Left lung (tissue), 10 donors: ENCODE data around the gene TMF1. TPM values are rescaled to one million over a fixed set of nuclear protein-coding genes. Genes with fewer than 3 reads are reported as not detected.

Experiments used
- ATAC-seq: fragments of 200-7000 bp; cut with Tn5 transposase; one replicate; pipeline ENCODE4 v1.9.1; 2020; ENCODE audit warnings: moderate library complexity
- DNase-seq, 4 donors: peaks; one replicate each; pipeline ENCODE4 v3.0.0-alpha.2; 2013 to 2020
- H3K27ac ChIP-seq, 2 donors: fragments of 200-600 bp; sonication (generic) in 1 of 2; one replicate each; pipeline versions ENCODE4 v1.5.0 to v1.8.0; 2020 to 2021
- H3K27me3 ChIP-seq, 2 donors: fragments of 200-600 bp; sonication (generic) in 1 of 2; one replicate each; pipeline versions ENCODE4 v1.5.0 to v1.8.0; 2020 to 2021
- H3K36me3 ChIP-seq, 2 donors: fragments of 200-600 bp; sonication (generic) in 1 of 2; one replicate each; pipeline versions ENCODE4 v1.5.0 to v1.8.0; 2020 to 2021
- H3K4me1 ChIP-seq, 2 donors: fragments of 200-600 bp; one replicate each; pipeline ENCODE4 v1.8.0; 2021
- H3K4me3 ChIP-seq, 2 donors: fragments of 200-600 bp; sonication (generic) in 1 of 2; one replicate each; pipeline versions ENCODE4 v1.5.0 to v1.8.0; 2020 to 2021; ENCODE audit warnings: mild to moderate bottlenecking in 1 of 2
- H3K9me3 ChIP-seq, 2 donors: fragments of 200-600 bp; sonication (generic) in 1 of 2; one replicate each; pipeline versions ENCODE4 v1.5.0 to v1.8.0; 2020 to 2021
- CTCF ChIP-seq, 2 donors: fragments of 200-600 bp; sonication (generic) in 1 of 2; IDR thresholded peaks; one replicate each; pipeline versions ENCODE4 v1.5.0 to v1.8.0; 2021; ENCODE audit warnings: antibody characterized with exemption in 2 of 2
- intact Hi-C, 2 donors: fragments of 100-400 bp; cut with DNase I; formaldehyde crosslinking; loops; one replicate each; pipeline versions ENCODE4 v1.11.2 to v1.14.2; 2022
- polyA plus RNA-seq, 6 donors: library from polyadenylated mRNA; unstranded; fragments of 120-200 nt; gene quantifications; one replicate each; pipeline ENCODE4 v1.2.1, GENCODE V29; 2013; ENCODE audit not compliant: insufficient read length in 6 of 6
- total RNA-seq, 2 donors: library from RNA; stranded (reverse); fragmentation: NEBNext Ultra II Directional; extraction: Animal tissue kit (Norgen Biotek cat#: 25700); gene quantifications; one replicate each; pipeline ENCODE4 v1.2.1, GENCODE V29; 2021
- donor health status: DM: no; HTN: yes; CAD: no.
- donor health status: DM: no; HTN: no; CAD: no.

Gene TMF1
- total and polyA plus RNA-seq, 8 donors: 38.4 to 61.1 (median 50.2) TPM

- no peak for DNase-seq
- ATAC-seq: no peak
- H3K27me3 ChIP-seq: no peaks in the 10 kb centered on the region
- no peaks in the 10 kb centered on the region for H3K4me1 ChIP-seq
- peaks cover 0 to 89% of the 10 kb centered on the region in 2 donors for H3K36me3 ChIP-seq
- no peaks in the 10 kb centered on the region for H3K9me3 ChIP-seq
- TF ChIP-seq CTCF (IDR thresholded peaks at IDR 0.05): no peak
- H3K4me3 ChIP-seq: no peak overlapping the region
- no peak overlapping the region for H3K27ac ChIP-seq
- intact Hi-C loops: no loop called here
Measured at GRCh38 chr3:68999158-68999557, 53.0 kb downstream of the TMF1 start.

- Histone ChIP-seq H3K27me3 (no peaks in the 10 kb centered on the region), H3K36me3 (peaks cover 0 to 83% of the 10 kb centered on the region in 2 donors), H3K9me3 (no peaks in the 10 kb centered on the region), H3K4me1 (no peaks in the 10 kb centered on the region), H3K4me3 (no peak overlapping the region), H3K27ac (no peak overlapping the region)
- no peak for TF ChIP-seq CTCF (IDR thresholded peaks at IDR 0.05)
- intact Hi-C loops: no loop called here
- ATAC-seq: no peak
- DNase-seq: no peak
Measured at GRCh38 chr3:68997887-68998286, 54.2 kb downstream of the TMF1 start.

- no peak overlapping the region for H3K27ac ChIP-seq
- TF ChIP-seq CTCF (IDR thresholded peaks at IDR 0.05): no peak
Measured at GRCh38 chr3:68996356-68996995, 55.7 kb downstream of the TMF1 start.

GRCh38 chr3:68988740-68989139 lies 63.4 kb downstream of the TMF1 start:
- TF ChIP-seq CTCF (IDR thresholded peaks at IDR 0.05): no peak
- no peaks in the 10 kb centered on the region for H3K9me3 ChIP-seq
- no peak overlapping the region for H3K4me3 ChIP-seq
- no peak overlapping the region for H3K27ac ChIP-seq
- H3K4me1 ChIP-seq: no peaks in the 10 kb centered on the region
- H3K27me3 ChIP-seq: no peaks in the 10 kb centered on the region
- intact Hi-C loops: no loop called here
- ATAC-seq: no peak
- DNase-seq: no peak
- peaks cover 3 to 54% of the 10 kb centered on the region in 2 donors for H3K36me3 ChIP-seq

More at GRCh38 chr3:68996356-68996995, 55.7 kb downstream of the TMF1 start:
- Histone ChIP-seq H3K27me3 (no peaks in the 10 kb centered on the region), H3K4me1 (no peaks in the 10 kb centered on the region), H3K4me3 (no peak overlapping the region), H3K9me3 (no peaks in the 10 kb centered on the region), H3K36me3 (peaks cover 0 to 77% of the 10 kb centered on the region in 2 donors)
- no peak for DNase-seq
- intact Hi-C loops: no loop called here
- peak; percentile 59 for ATAC-seq

GRCh38 chr3:68987322-68987721 lies 64.8 kb downstream of the TMF1 start:
- no peaks in the 10 kb centered on the region for H3K9me3 ChIP-seq
- no peak for TF ChIP-seq CTCF (IDR thresholded peaks at IDR 0.05)
- intact Hi-C loops: no loop called here
- no peak for ATAC-seq
- H3K36me3 ChIP-seq: peaks cover 3 to 55% of the 10 kb centered on the region in 2 donors
- H3K27ac ChIP-seq: no peak overlapping the region
- H3K27me3 ChIP-seq: no peaks in the 10 kb centered on the region
- H3K4me3 ChIP-seq: no peak overlapping the region
- no peak for DNase-seq
- no peaks in the 10 kb centered on the region for H3K4me1 ChIP-seq
